ENCODE measurements around the gene LCP2.

Gene LCP2

GRCh38 chr5:170312301-170312595 is 14.7 kb upstream of the LCP2 start:
- H3K27ac Mint-ChIP-seq: peak overlapping the region; percentile 91 to 94
- peaks cover 24 to 42% of the 10 kb centered on the region in 2 donors for H3K4me1 Mint-ChIP-seq (ENCODE audit: low read depth in 2 of 2)
- peak overlapping the region; percentile 60 to 65 for H3K4me3 Mint-ChIP-seq

GRCh38 chr5:170311511-170312300 is 14.1 kb upstream of the LCP2 start:
- no peak for DNase-seq
- peak; percentile 18 for ATAC-seq (replicated peaks)
- H3K4me1 Mint-ChIP-seq (ENCODE audit: low read depth in 2 of 2): peaks cover 24 to 42% of the 10 kb centered on the region in 2 donors
- peak overlapping the region; percentile 60 to 65 for H3K4me3 Mint-ChIP-seq
- no peaks in the 10 kb centered on the region for H3K9me3 Mint-ChIP-seq
- H3K27ac Mint-ChIP-seq: peak overlapping the region in 1 of 2 donors; percentile 94
- no peaks in the 10 kb centered on the region for H3K27me3 Mint-ChIP-seq
- H3K36me3 Mint-ChIP-seq (ENCODE audit: insufficient read depth): peaks cover 9% of the 10 kb centered on the region

More at GRCh38 chr5:170312301-170312595, 14.7 kb upstream of the LCP2 start:
- ATAC-seq (replicated peaks): no peak
- DNase-seq: no peak
- no peaks in the 10 kb centered on the region for H3K9me3 Mint-ChIP-seq
- H3K27me3 Mint-ChIP-seq: no peaks in the 10 kb centered on the region
- H3K36me3 Mint-ChIP-seq (ENCODE audit: insufficient read depth): peaks cover 9% of the 10 kb centered on the region

- no peak overlapping the region for H3K4me3 Mint-ChIP-seq
- H3K36me3 Mint-ChIP-seq (ENCODE audit: insufficient read depth): peaks cover 9% of the 10 kb centered on the region
- no peaks in the 10 kb centered on the region for H3K27me3 Mint-ChIP-seq
- DNase-seq (no peak), ATAC-seq (replicated peaks) (no peak)
- H3K27ac Mint-ChIP-seq: no peak overlapping the region
- no peaks in the 10 kb centered on the region for H3K9me3 Mint-ChIP-seq
- peaks cover 24 to 42% of the 10 kb centered on the region in 2 donors for H3K4me1 Mint-ChIP-seq (ENCODE audit: low read depth in 2 of 2)
These were observed 12.8 kb upstream of the LCP2 start for GRCh38 chr5:170310256-170310926.

GRCh38 chr5:170308686-170309085 is 11.1 kb upstream of the LCP2 start:
- Mint-ChIP-seq H3K27ac (no peak overlapping the region), H3K4me1 (ENCODE audit: low read depth in 2 of 2) (peaks cover 29 to 46% of the 10 kb centered on the region in 2 donors), H3K27me3 (no peaks in the 10 kb centered on the region), H3K9me3 (no peaks in the 10 kb centered on the region), H3K4me3 (no peak overlapping the region), H3K36me3 (ENCODE audit: insufficient read depth) (peaks cover 9% of the 10 kb centered on the region)
- no peak for ATAC-seq (replicated peaks)
- DNase-seq: no peak

GRCh38 chr5:170307575-170308465 is 10.2 kb upstream of the LCP2 start:
- H3K36me3 Mint-ChIP-seq (ENCODE audit: insufficient read depth): peaks cover 16% of the 10 kb centered on the region
- H3K9me3 Mint-ChIP-seq: no peaks in the 10 kb centered on the region
- ATAC-seq (replicated peaks) (no peak), DNase-seq (no peak)
- H3K4me1 Mint-ChIP-seq (ENCODE audit: low read depth in 2 of 2): peaks cover 36 to 48% of the 10 kb centered on the region in 2 donors
- H3K4me3 Mint-ChIP-seq: no peak overlapping the region
- H3K27ac Mint-ChIP-seq: no peak overlapping the region
- H3K27me3 Mint-ChIP-seq: no peaks in the 10 kb centered on the region

GRCh38 chr5:170306381-170306831 is 8.8 kb upstream of the LCP2 start:
- H3K9me3 Mint-ChIP-seq: no peaks in the 10 kb centered on the region
- H3K27ac Mint-ChIP-seq: no peak overlapping the region
- DNase-seq: no peak
- no peak overlapping the region for H3K4me3 Mint-ChIP-seq
- H3K4me1 Mint-ChIP-seq (ENCODE audit: low read depth in 2 of 2): peaks cover 33 to 45% of the 10 kb centered on the region in 2 donors
- no peaks in the 10 kb centered on the region for H3K27me3 Mint-ChIP-seq
- H3K36me3 Mint-ChIP-seq (ENCODE audit: insufficient read depth): peaks cover 6% of the 10 kb centered on the region
- ATAC-seq (replicated peaks): no peak

GRCh38 chr5:170305646-170306025 is 8.1 kb upstream of the LCP2 start:
- no peak overlapping the region for H3K27ac Mint-ChIP-seq

GRCh38 chr5:170305016-170305645 is 7.6 kb upstream of the LCP2 start:
- ATAC-seq (replicated peaks): no peak
- peaks cover 6% of the 10 kb centered on the region for H3K36me3 Mint-ChIP-seq (ENCODE audit: insufficient read depth)
- H3K27ac Mint-ChIP-seq: no peak overlapping the region
- H3K9me3 Mint-ChIP-seq: no peaks in the 10 kb centered on the region
- H3K4me1 Mint-ChIP-seq (ENCODE audit: low read depth in 2 of 2): peaks cover 38 to 39% of the 10 kb centered on the region in 2 donors
- H3K27me3 Mint-ChIP-seq: no peaks in the 10 kb centered on the region
- no peak for DNase-seq
- no peak overlapping the region for H3K4me3 Mint-ChIP-seq

More at GRCh38 chr5:170305646-170306025, 8.1 kb upstream of the LCP2 start:
- Mint-ChIP-seq H3K4me1 (ENCODE audit: low read depth in 2 of 2) (peaks cover 37 to 41% of the 10 kb centered on the region in 2 donors), H3K27me3 (no peaks in the 10 kb centered on the region), H3K9me3 (no peaks in the 10 kb centered on the region), H3K4me3 (no peak overlapping the region), H3K36me3 (ENCODE audit: insufficient read depth) (peaks cover 6% of the 10 kb centered on the region)
- no peak for DNase-seq
- no peak for ATAC-seq (replicated peaks)

- Mint-ChIP-seq H3K36me3 (ENCODE audit: insufficient read depth) (peaks cover 6% of the 10 kb centered on the region), H3K9me3 (no peaks in the 10 kb centered on the region), H3K4me3 (peak overlapping the region; percentile 80 to 85), H3K27ac (peak overlapping the region; percentile 88 to 93), H3K27me3 (no peaks in the 10 kb centered on the region), H3K4me1 (ENCODE audit: low read depth in 2 of 2) (peaks cover 37 to 44% of the 10 kb centered on the region in 2 donors)
- DNase-seq (no peak), ATAC-seq (replicated peaks) (peak; percentile 11)
These were observed 6.0 kb upstream of the LCP2 start for GRCh38 chr5:170303549-170303948.

GRCh38 chr5:170302653-170303501 is 5.3 kb upstream of the LCP2 start:
- no peaks in the 10 kb centered on the region for H3K27me3 Mint-ChIP-seq
- DNase-seq: peak; percentile 63 to 71 (median 69)
- peak overlapping the region; percentile 88 to 93 for H3K27ac Mint-ChIP-seq
- peaks cover 42 to 51% of the 10 kb centered on the region in 2 donors for H3K4me1 Mint-ChIP-seq (ENCODE audit: low read depth in 2 of 2)
- peak; percentile 96 for ATAC-seq (replicated peaks)
- peak overlapping the region; percentile 80 to 85 for H3K4me3 Mint-ChIP-seq
- H3K9me3 Mint-ChIP-seq: no peaks in the 10 kb centered on the region
- H3K36me3 Mint-ChIP-seq (ENCODE audit: insufficient read depth): peaks cover 7% of the 10 kb centered on the region

- Mint-ChIP-seq H3K9me3 (no peaks in the 10 kb centered on the region), H3K4me1 (ENCODE audit: low read depth in 2 of 2) (peaks cover 46 to 56% of the 10 kb centered on the region in 2 donors), H3K36me3 (ENCODE audit: insufficient read depth) (peaks cover 14% of the 10 kb centered on the region), H3K27ac (peak overlapping the region; percentile 88 to 93), H3K27me3 (no peaks in the 10 kb centered on the region), H3K4me3 (peak overlapping the region; percentile 80 to 85)
- DNase-seq (no peak), ATAC-seq (replicated peaks) (no peak)
These were observed 4.5 kb upstream of the LCP2 start for GRCh38 chr5:170301981-170302652.

- DNase-seq: no peak
- Mint-ChIP-seq H3K9me3 (no peaks in the 10 kb centered on the region), H3K27ac (peak overlapping the region; percentile 38 to 88), H3K27me3 (no peaks in the 10 kb centered on the region), H3K4me1 (ENCODE audit: low read depth in 2 of 2) (peaks cover 50 to 62% of the 10 kb centered on the region in 2 donors), H3K36me3 (ENCODE audit: insufficient read depth) (peaks cover 21% of the 10 kb centered on the region), H3K4me3 (peak overlapping the region in 1 of 2 donors; percentile 80)
- no peak for ATAC-seq (replicated peaks)
These were observed 3.6 kb upstream of the LCP2 start for GRCh38 chr5:170301149-170301548.

Measured in effector memory CD8-positive, alpha-beta T cell (primary cell).